ENCODE data around the gene BRIP1. TPM values are rescaled to one million over a fixed set of nuclear protein-coding genes. Genes with fewer than 3 reads are reported as not detected.
"Not testable (repeated sequence)": the region's sequence is repeated elsewhere in the genome, so short reads cannot be mapped to it uniquely, and the experiment has no call there.

BRIP1 gene
- total RNA-seq, 1 donor from 2014 or later = 0.45 TPM

GRCh38 chr17:61805399-61805798, 57.9 kb downstream of the BRIP1 start:
- DNase-seq (ENCODE audit: low spot score) = no peak

GRCh38 chr17:61803796-61804195, 59.5 kb downstream of the BRIP1 start:
- DNase-seq (ENCODE audit: low spot score) = no peak

GRCh38 chr17:61803216-61803615, 60.1 kb downstream of the BRIP1 start:
- DNase-seq (ENCODE audit: low spot score) = no peak

GRCh38 chr17:61799812-61800484, 63.4 kb downstream of the BRIP1 start:
- DNase-seq (ENCODE audit: low spot score) = no peak

- no peak for DNase-seq (ENCODE audit: low spot score)
Observed at GRCh38 chr17:61797283-61797682, 66.0 kb downstream of the BRIP1 start.

GRCh38 chr17:61795546-61795945, 67.8 kb downstream of the BRIP1 start:
- DNase-seq (ENCODE audit: low spot score) = no peak

- no peak for DNase-seq (ENCODE audit: low spot score)
Observed at GRCh38 chr17:61794792-61795191, 68.5 kb downstream of the BRIP1 start.

GRCh38 chr17:61794242-61794641, 69.1 kb downstream of the BRIP1 start:
- no peak for DNase-seq (ENCODE audit: low spot score)

- DNase-seq (ENCODE audit: low spot score) = no peak
Observed at GRCh38 chr17:61793565-61793964, 69.8 kb downstream of the BRIP1 start.

- DNase-seq (ENCODE audit: low spot score) = no peak
Observed at GRCh38 chr17:61789872-61790271, 73.5 kb downstream of the BRIP1 start.

GRCh38 chr17:61786088-61786487, 77.2 kb downstream of the BRIP1 start:
- DNase-seq (ENCODE audit: low spot score) = no peak

- DNase-seq (ENCODE audit: low spot score) = no peak
Observed at GRCh38 chr17:61784510-61784909, 78.8 kb downstream of the BRIP1 start.

- DNase-seq (ENCODE audit: low spot score) = no peak
Observed at GRCh38 chr17:61783556-61784304, 79.6 kb downstream of the BRIP1 start.

GRCh38 chr17:61783120-61783519, 80.2 kb downstream of the BRIP1 start:
- no peak for DNase-seq (ENCODE audit: low spot score)

GRCh38 chr17:61782683-61783082, 80.6 kb downstream of the BRIP1 start:
- no peak for DNase-seq (ENCODE audit: low spot score)

GRCh38 chr17:61775364-61775763, 88.0 kb downstream of the BRIP1 start:
- no peak for DNase-seq (ENCODE audit: low spot score)

GRCh38 chr17:61774724-61775123, 88.6 kb downstream of the BRIP1 start:
- no peak for DNase-seq (ENCODE audit: low spot score)

GRCh38 chr17:61774087-61774486, 89.2 kb downstream of the BRIP1 start:
- not testable (repeated sequence) for DNase-seq (ENCODE audit: low spot score)

- DNase-seq (ENCODE audit: low spot score) = no peak
Observed at GRCh38 chr17:61770752-61771533, 92.4 kb downstream of the BRIP1 start.

GRCh38 chr17:61770043-61770442, 93.3 kb downstream of the BRIP1 start:
- no peak for DNase-seq (ENCODE audit: low spot score)

- no peak for DNase-seq (ENCODE audit: low spot score)
Observed at GRCh38 chr17:61768405-61768804, 94.9 kb downstream of the BRIP1 start.

- no peak for DNase-seq (ENCODE audit: low spot score)
Observed at GRCh38 chr17:61766520-61766919, 96.8 kb downstream of the BRIP1 start.
